Measurements from ENCODE around the gene STX1A. TPM values are rescaled to one million over a fixed set of nuclear protein-coding genes. Genes with fewer than 3 reads are reported as not detected.

Gene STX1A
- total RNA-seq (2014; rRNA removed; shearing (Covaris generic)), result 16.8 and 19.4 TPM in 2 replicates

DNA sequence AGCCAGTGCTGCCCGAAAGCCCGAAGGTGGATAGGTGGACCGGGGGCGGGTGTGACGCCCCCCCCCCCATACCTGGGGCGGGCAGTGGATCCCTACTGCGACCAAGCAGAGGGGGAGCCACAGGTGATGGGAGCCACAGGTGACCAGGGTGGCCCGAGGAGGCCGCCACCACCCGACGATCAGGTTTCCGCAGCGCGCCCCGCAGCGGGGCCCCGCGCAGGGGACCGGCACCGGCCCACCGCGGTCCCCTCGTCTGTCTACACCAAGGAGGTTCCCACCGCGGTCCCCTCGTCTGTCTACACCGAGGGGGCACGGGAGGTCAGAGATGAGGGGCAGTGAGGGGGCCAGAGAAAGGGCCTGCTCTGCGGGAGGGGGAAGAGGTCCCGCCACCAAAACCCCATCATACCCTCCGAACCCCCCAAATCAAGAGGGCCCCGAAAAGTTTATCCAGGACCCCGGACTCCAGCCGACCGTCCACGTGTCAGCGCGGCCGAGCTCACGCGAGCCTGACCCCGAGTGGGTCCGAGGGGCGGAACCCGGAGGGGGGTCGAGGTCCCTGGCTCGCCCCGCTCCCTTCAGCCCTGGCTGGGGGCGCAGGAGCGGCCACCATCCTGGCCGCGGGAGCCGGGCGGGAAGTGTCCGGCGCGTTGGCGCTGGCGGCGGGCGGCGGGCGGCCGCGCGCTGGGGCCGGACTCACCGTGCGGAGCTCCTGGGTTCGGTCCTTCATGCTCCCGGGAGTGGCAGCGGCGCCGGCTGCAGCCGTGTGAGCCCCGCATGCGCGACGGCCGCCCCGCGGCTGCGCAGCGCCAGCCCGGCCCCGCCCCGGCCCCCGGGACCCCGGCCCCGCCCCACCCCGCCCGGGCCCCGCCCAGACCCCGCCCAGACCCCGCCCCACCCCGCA is at the start of gene STX1A:
STX1A (minus strand) TSS at position 765 of the 901 bp plus-strand sequence; CDS start at position 727, 38 bp downstream.
- Histone ChIP-seq H3K4me3 (ENCODE audit: insufficient read depth, low read depth, low read length) (peak within 1 kb of the TSS; percentile 70), H3K27me3 (ENCODE audit: control insufficient read depth, insufficient read depth, low read length) (peaks cover 16% of the 10 kb centered on the region), H3K36me3 (replicated peaks; ENCODE audit: control insufficient read depth, insufficient read depth, low read length) (no peaks in the 10 kb centered on the region)
- DNase-seq, result peak; percentile 99

DNA sequence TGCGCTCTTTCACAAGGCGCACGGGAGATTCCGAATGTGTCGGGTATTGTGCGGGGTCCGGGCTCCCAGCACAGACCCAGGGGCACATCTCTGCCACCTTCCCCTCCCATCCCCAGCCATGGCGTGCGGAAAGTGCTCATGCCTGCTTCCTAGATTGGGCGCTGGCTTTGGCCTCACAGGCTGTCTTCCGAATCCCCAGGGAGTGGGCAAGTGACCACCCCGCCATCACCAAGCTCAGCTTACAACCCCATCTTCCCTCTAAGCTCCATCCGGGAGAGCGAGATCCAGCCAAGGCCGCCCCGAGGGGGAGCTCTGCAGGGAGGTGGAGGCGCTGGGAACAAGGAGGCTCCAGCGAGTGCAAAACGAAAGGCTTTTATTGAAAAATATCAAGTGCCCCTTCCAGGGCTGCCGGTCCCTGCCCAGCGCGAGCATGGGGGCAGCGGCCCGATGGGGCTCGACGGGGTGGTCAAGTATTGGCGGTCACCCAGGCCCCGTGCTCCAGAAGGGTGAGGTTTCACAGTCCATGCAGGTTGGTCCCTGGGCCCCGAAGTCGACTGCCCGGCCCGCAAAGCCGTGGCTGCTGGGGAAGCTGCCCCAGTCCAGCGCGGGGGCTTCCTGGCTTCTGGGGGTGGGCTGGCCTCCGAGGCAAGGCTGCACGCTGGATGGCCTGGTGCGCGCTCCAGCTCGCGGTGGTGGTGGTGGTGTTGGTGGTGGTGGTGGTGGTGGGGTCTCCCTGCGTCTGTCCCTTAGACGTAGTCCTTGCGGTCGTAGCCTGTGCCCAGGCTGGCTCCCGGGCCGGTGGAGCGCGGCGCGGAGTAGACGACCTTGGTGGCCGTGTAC is 49.4 kb upstream of the STX1A start:
- peaks cover 15% of the 10 kb centered on the region; the same call in 1 of the 2 replicates for H3K27me3 ChIP-seq (ENCODE audit: control insufficient read depth, insufficient read depth, low read length)
- no peaks in the 10 kb centered on the region for H3K36me3 ChIP-seq (replicated peaks; ENCODE audit: control insufficient read depth, insufficient read depth, low read length)
- no peak overlapping the region for H3K4me3 ChIP-seq (ENCODE audit: insufficient read depth, low read depth, low read length)
- DNase-seq, result peak; percentile 55

DNA sequence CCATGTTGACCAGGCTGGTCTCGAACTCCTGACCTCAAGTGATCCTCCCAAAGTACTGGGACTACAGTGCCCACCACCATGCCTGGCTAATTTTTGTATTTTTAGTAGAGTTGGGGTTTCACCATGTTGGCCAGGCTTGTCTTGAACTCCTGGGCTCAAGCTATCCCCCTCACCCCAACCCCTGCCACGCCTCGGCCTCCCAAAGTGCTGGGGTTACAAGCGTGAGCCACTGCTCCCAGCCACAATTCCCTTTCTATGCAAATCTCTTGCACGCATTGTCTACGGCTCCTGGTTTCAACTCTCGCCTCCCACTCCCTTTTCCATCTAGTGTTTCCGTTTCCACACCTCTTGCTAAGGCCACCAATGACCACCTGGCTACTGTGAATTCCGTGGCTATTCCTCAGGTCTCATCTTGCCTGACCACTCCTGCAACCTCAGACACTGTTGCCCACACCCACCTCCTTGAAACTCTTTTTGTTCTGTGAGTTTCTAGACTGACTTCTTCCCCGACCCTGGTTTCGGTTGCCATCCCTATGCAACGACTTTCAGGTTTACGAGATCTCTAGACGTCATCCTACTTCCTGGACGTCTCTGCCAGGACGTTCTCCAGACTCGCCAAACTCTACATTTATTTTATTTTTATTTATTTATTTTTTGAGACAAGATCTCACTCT is 47.2 kb upstream of the STX1A start:
- no peaks in the 10 kb centered on the region for H3K36me3 ChIP-seq (replicated peaks; ENCODE audit: control insufficient read depth, insufficient read depth, low read length)
- DNase-seq, result no peak
- peaks cover 15% of the 10 kb centered on the region; the same call in 1 of the 2 replicates for H3K27me3 ChIP-seq (ENCODE audit: control insufficient read depth, insufficient read depth, low read length)
- no peak overlapping the region for H3K4me3 ChIP-seq (ENCODE audit: insufficient read depth, low read depth, low read length)

DNA sequence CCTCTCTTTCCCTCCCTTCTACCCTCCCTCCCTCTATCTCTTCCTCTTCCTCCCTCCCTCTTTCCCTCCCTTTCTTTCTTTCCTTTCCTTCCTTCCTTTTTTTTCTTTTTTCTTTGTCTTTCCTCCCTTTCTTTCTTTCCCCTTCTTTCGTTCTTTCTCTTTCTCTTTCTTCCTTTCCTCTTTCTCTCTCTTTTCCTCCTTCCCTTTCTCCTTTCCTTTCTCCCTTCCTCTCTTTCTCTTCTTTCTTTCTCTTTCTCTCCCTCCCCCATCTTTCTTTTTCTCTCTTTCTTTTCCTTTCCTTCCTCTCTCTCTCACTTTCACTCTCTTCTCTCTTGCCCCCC is 43.2 kb upstream of the STX1A start:
- Histone ChIP-seq H3K27me3 (ENCODE audit: control insufficient read depth, insufficient read depth, low read length) (no peaks in the 10 kb centered on the region), H3K36me3 (replicated peaks; ENCODE audit: control insufficient read depth, insufficient read depth, low read length) (no peaks in the 10 kb centered on the region), H3K4me3 (ENCODE audit: insufficient read depth, low read depth, low read length) (no peak overlapping the region)
- no peak for DNase-seq

DNA sequence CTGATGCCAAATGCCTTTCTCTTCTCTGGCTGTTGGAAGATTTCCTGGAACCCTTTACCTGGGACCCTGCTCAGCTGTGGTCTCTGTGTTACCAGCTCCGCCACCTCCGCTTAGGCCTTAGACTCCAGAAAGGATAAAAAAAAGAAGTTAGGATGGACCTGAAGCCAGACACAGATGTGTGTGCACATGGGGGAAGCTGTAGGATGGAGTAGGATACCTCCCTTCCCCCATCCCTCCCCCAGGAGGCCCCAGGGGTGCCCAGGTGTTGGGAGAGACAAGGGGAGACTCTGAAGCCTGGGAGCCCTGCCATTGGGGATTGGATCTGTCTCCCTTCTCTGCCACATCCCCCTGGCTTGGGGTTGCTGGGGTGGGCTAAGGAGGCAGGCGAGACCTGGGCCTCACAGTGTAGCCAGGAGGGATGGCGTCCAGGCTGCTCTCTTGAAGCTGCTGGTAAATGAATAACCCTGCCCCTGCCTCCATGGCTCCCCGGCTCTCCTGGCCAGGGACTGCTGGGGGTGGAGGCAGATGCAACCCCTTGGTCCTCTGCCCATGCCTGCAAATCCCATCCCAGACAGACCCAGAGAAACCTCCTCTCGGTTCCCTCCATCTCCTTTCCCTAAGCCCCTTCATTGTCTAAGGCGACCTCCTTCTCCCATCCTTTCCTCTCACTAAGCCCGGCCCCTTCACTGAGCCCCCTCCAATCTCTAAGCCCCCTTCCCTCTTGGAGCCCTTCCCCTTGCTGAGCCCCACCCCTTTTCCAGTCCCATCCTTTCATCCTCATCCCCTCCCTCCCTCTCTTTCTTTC is 42.6 kb upstream of the STX1A start:
- peak; percentile 91 for DNase-seq

DNA sequence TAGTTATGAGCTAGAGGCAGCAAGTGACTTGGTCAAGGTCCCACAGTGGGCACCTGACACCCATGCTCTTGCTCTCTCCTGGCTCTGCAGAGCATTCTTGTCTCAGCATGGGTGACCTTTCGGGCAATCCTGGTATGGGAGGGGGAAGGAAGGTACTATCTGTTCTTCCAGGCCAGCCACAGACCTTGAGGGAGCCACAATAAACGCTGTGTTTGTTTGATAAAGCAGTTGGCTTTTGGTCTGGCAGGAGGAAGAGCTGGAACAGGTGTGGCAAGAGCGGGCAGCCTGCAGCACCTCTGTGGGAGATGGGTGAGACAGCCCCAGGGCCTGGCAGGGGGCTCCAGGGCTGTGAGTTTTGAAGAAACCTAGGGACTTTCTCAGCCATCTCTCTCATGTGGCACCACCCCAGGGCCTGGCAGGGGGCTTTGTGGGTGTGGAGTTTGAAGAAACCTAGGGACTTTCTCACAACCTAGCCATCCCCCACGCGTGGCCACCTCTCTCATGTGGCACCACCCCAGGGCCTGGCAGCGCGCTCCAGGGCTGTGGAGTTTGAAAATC is 39.2 kb upstream of the STX1A start:
- DNase-seq, result no peak
- H3K27me3 ChIP-seq (ENCODE audit: control insufficient read depth, insufficient read depth, low read length), result no peaks in the 10 kb centered on the region
- H3K4me3 ChIP-seq (ENCODE audit: insufficient read depth, low read depth, low read length), result no peak overlapping the region
- H3K36me3 ChIP-seq (replicated peaks; ENCODE audit: control insufficient read depth, insufficient read depth, low read length), result no peaks in the 10 kb centered on the region

More for the DNA sequence above, 42.6 kb upstream of the STX1A start:
- Histone ChIP-seq H3K36me3 (replicated peaks; ENCODE audit: control insufficient read depth, insufficient read depth, low read length) (no peaks in the 10 kb centered on the region), H3K4me3 (ENCODE audit: insufficient read depth, low read depth, low read length) (no peak overlapping the region), H3K27me3 (ENCODE audit: control insufficient read depth, insufficient read depth, low read length) (no peaks in the 10 kb centered on the region)

DNA sequence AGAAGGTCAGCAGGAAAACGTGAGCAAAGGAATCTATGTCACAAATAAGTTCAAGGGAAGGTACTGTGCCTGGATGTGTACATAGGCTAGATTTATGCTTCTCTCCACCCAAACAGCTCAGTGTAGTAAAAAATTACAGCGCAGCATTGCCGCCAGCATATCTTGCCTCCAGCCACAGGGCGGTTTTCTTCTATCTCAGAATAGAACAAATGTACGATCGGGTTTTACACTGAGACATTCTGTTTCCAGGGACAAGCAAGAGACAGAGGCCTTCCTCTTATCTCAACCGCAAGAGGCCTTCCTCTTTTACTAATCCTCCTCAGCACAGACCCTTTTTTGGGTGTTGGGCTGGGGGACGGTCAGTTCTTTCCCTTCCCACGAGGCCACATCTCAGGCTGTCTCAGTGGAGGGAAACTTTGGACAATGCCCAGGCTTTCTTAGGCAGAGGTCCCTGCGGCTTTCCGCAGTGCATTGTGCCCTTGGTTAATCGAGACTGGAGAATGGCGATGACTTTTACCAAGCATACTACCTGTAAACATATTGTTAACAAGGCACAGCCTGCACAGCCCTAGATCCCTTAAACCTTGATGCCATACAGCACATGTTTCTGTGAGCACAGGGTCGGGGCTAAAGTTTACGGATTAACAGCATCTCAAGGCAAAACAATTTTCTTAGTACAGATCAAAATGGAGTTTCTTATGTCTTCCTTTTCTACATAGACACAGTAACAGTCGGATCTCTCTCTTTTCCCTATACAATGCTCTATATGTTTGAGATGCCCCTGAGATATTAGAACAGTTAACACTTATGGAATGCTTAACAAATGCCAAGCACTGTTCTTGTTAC is 30.7 kb upstream of the STX1A start:
- DNase-seq, result no peak
- Histone ChIP-seq H3K36me3 (replicated peaks; ENCODE audit: control insufficient read depth, insufficient read depth, low read length) (no peaks in the 10 kb centered on the region), H3K27me3 (ENCODE audit: control insufficient read depth, insufficient read depth, low read length) (no peaks in the 10 kb centered on the region), H3K4me3 (ENCODE audit: insufficient read depth, low read depth, low read length) (no peak overlapping the region)

DNA sequence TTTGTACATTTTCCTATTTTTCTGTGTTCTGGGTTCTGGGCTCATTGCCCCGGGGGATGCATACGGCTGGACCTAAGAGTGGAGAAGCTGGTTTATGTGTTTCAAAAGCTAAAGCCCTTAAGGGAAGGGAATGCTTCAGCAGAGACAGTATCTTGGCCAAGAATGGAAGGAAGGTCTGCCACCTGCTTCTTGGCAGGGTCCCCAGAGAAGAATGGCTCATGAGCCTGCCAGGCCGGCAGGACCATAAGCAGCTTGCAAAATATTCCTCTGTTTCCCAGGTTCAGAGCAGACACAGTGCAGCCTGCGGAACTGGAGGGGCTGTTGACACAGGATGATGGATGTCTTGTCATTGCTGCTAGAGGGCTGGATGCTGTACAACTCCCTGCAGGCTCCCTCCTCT is 26.9 kb upstream of the STX1A start:
- Histone ChIP-seq H3K36me3 (replicated peaks; ENCODE audit: control insufficient read depth, insufficient read depth, low read length) (no peaks in the 10 kb centered on the region), H3K27me3 (ENCODE audit: control insufficient read depth, insufficient read depth, low read length) (peaks cover 5% of the 10 kb centered on the region; the same call in 1 of the 2 replicates), H3K4me3 (ENCODE audit: insufficient read depth, low read depth, low read length) (no peak overlapping the region)
- no peak for DNase-seq

DNA sequence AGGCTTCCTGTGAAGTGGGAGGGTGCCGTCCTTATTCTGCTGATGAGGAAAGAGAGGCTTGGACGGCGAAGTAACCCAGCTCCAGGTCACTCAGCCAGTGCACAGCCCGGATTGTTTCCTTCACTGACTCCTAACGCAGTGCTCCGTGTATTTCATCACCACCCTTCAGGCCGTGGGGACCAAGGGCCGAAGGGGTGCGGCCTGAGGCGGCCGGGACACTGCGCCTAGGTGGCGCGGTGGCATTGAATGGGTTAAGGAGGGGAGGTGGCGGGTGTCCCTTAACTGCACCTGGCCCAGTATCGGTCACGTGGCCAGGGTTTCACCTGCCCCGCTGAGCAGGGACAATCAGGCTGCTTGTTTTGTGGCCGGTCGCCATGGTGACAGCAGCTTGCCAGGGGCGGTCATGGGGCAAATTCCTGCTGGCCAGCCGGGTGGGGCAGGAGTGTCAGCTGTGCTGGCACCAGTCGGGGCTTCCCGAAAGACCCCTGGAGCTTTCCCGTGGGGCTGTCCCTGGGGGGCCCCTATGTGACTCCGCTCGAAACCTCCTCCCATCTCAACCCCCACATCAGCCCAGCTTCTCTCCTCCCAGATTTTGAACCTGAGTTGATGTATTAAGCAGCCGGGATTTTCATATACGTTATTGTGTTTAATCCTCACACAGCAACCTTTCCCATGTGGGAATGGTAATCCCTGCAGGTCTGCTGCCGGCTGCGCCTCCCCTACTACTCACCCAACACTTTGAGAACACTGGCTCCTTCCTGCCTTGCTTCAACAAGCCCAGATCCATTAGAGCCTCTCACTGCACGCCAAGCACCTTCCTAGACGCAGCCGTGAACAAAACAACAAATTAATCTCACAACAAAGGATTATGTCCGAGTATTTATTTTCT is 23.5 kb upstream of the STX1A start:
- Histone ChIP-seq H3K27me3 (ENCODE audit: control insufficient read depth, insufficient read depth, low read length) (peaks cover 10% of the 10 kb centered on the region), H3K36me3 (replicated peaks; ENCODE audit: control insufficient read depth, insufficient read depth, low read length) (no peaks in the 10 kb centered on the region), H3K4me3 (ENCODE audit: insufficient read depth, low read depth, low read length) (peak overlapping the region; percentile 14)
- peak; percentile 95 for DNase-seq

DNA sequence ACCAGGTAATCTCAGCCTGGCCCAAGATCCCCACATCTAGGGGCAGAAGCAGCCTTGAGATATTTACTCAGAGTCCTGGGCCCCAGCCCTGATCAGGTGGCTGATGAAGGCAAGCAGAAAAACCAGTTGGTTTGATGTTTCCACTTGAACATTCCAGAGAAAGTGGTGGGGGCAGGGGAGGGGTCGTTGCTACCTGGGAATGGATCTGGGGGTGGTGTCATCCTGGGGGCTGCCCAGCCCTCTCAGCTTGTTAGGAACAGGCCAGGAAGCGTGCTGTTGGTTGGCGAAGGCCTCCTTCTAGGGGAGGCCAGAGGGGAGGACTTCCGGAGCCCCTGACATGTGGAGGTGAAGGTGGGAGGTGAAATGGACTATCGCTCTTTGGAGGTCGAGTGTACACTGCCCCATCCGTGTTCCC is 22.9 kb upstream of the STX1A start:
- no peaks in the 10 kb centered on the region; the same call in 1 of the 2 replicates for H3K36me3 ChIP-seq (replicated peaks; ENCODE audit: control insufficient read depth, insufficient read depth, low read length)
- peaks cover 10% of the 10 kb centered on the region for H3K27me3 ChIP-seq (ENCODE audit: control insufficient read depth, insufficient read depth, low read length)
- no peak overlapping the region for H3K4me3 ChIP-seq (ENCODE audit: insufficient read depth, low read depth, low read length)
- peak; percentile 80 for DNase-seq

DNA sequence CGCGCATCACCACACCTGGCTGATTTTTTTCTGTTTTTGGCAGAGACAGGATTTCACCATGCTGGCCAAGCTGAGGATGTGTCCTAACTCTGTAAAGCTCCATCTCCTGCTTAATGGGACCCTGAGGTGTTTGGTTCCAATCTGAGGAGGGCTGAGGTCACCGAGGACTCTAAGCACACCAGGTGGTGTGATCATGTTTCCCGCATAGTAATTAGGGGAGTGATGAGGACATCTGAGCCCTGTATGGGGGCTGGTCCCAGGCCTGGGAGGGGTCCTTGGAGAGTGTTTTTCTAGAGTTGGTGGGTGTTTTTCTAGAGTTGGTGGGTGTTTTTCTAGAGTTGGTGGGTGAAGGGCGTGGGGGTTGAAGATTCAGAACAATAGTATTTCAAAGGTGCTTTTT is 22.1 kb upstream of the STX1A start:
- peaks cover 10% of the 10 kb centered on the region for H3K27me3 ChIP-seq (ENCODE audit: control insufficient read depth, insufficient read depth, low read length)
- peaks cover 7% of the 10 kb centered on the region for H3K36me3 ChIP-seq (replicated peaks; ENCODE audit: control insufficient read depth, insufficient read depth, low read length)
- DNase-seq, result peak; percentile 67
- H3K4me3 ChIP-seq (ENCODE audit: insufficient read depth, low read depth, low read length), result no peak overlapping the region

DNA sequence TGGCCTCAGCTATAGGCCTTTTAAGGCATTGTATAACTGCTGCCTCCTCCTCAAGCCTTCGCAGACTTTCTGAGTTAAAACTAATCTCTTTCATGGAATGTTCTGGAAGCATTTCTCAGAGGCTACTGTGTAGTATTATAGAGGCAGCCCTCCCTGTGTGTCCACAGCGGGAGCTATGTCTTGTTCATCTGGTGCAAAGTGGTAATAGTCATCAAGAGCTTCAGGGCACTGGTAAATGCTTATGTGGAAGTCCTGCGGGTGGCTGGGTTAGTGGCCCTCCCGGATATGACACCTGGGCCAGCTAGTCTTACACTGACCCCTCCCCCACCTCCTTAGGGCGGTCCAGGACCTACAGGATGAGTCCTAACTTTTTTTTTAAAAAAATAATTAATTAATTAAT is 21.3 kb upstream of the STX1A start:
- Histone ChIP-seq H3K27me3 (ENCODE audit: control insufficient read depth, insufficient read depth, low read length) (peaks cover 10% of the 10 kb centered on the region), H3K4me3 (ENCODE audit: insufficient read depth, low read depth, low read length) (no peak overlapping the region), H3K36me3 (replicated peaks; ENCODE audit: control insufficient read depth, insufficient read depth, low read length) (peaks cover 8% of the 10 kb centered on the region)
- DNase-seq, result peak; percentile 48
